Activated naive CD4-positive, alpha-beta T cell treated with anti-CD3 and anti-CD28 coated beads, Interleukin-2, amount 10 ng/mL, durations not matched to agents 7 days and 5 days (primary cell): ENCODE measurements around the gene PTK6.
A peak's percentile ranks its signal among the peaks of the same experiment; 100 is the strongest.

ENCODE experiments used
- CTCF ChIA-PET: fragments of 350-600 bp; sonication (Branson Sonifier 250); formaldehyde crosslinking; loops from one replicate; lab custom pipeline; 2021; ENCODE audit warnings: antibody characterized with exemption; lab: Charles Lee
- DNase-seq: peaks from one replicate; pipeline ENCODE4 v3.0.0-alpha.2; 2020
- H3K27ac Mint-ChIP-seq: one replicate; pipeline ENCODE4 v1.8.0; 2021; ENCODE audit warnings: mild to moderate bottlenecking, moderate library complexity, mixed read lengths
- H3K27me3 Mint-ChIP-seq: one replicate; pipeline ENCODE4 v1.8.0; 2021; ENCODE audit warnings: mild to moderate bottlenecking, mixed read lengths
- H3K36me3 Mint-ChIP-seq: one replicate; pipeline ENCODE4 v1.8.0; 2021; ENCODE audit warnings: mixed read lengths
- H3K4me1 Mint-ChIP-seq: one replicate; pipeline ENCODE4 v1.8.0; 2021; ENCODE audit warnings: mixed read lengths
- H3K4me3 Mint-ChIP-seq: one replicate; pipeline ENCODE4 v1.8.0; 2021; ENCODE audit warnings: mild to moderate bottlenecking, moderate library complexity, mixed read lengths
- H3K9me3 Mint-ChIP-seq: one replicate; pipeline ENCODE4 v1.8.0; 2021; ENCODE audit warnings: mixed read lengths

The PTK6 gene

GRCh38 chr20:63536997-63537524, at the start of gene PTK6:
TSS of gene PTK6 (minus strand) at chr20:63537376. CDS start at chr20:63537314, 62 bp downstream.
- peaks cover 24% of the 10 kb centered on the region for H3K4me1 Mint-ChIP-seq
- H3K9me3 Mint-ChIP-seq: no peaks in the 10 kb centered on the region
- H3K27ac Mint-ChIP-seq: peak within 1 kb of the TSS; percentile 89
- DNase-seq: peak; percentile 54
- H3K36me3 Mint-ChIP-seq: no peaks in the 10 kb centered on the region
- H3K27me3 Mint-ChIP-seq: peaks cover 46% of the 10 kb centered on the region
- peak within 1 kb of the TSS; percentile 70 for H3K4me3 Mint-ChIP-seq
- CTCF ChIA-PET: interaction anchor here (0.6 to 2.8 kb wide), 24 partner anchors 8 to 502 kb away, joined by 3 to 15 read pairs (median 4); partner anchors contain the start of genes ARFRP1, GMEB2, LIME1 and PRPF6

DNA sequence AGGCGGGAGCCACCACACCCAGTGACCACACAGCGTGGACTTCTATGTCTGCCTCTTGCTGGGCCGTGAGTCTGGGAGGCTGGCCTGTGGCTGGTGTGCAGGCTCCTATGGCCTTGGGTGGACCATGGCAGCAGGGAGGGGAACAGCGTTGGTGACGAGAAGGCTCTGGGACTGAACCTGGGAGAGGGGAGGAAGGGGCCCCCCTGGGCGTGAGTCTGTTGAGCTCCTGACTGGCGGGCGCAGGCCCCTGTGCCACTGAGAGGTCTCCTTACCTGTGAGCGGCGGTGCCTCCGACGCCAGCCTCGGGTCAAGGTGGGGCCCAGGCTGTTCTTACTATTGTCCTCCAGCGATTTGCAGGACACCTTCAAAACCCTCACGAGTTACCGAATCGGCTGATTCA, 49.6 kb upstream of the PTK6 start:
- no peak overlapping the region for H3K27ac Mint-ChIP-seq
- no peaks in the 10 kb centered on the region for H3K9me3 Mint-ChIP-seq

DNA sequence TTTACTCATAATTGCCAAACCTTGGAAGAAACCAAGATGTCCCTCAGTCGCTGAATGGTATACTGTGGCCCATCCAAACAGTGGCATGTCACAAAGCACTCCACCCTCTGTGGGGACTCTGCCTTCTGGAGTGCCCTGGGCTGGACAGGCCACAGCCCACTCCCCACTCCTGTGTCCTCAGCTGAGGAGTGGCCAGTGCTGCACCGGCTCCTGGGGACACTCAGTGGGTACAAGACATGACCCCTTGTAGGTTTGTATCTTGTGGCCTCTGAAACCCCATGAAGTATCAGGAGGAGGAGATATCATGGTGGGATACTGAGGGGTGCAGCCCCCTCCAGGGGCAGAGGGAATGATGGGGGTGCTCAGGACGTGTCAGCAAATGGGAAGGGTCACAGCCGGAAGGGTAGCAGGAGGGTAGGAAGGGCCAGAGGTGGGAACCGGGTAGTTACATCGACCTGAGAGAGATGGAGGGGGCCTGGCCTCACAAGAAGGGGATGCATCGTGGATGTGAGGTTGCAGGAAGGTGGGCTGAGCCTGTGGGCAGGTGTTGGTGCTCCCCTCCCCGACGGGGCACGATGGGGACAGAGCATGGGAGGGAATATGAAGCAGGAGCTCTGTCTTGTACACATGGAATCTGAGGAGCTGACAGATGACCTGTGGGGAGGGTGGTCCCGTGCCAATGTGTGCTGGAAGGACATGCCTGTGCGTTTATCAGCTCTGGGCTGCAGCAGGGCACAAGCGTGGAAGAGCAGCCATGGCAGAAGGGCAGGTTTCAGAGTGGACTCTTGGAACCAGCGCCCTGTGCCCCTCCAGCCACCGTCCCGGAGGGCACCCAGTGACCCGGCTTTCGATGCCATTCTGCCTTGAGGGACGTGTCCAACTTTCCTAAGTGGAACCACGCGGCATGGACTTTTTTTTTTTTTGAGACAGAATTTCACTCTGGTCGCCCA, 48.7 kb upstream of the PTK6 start:
- H3K27me3 Mint-ChIP-seq: peaks cover 36% of the 10 kb centered on the region
- CTCF ChIA-PET: no interaction called here
- no peak overlapping the region for H3K27ac Mint-ChIP-seq
- no peaks in the 10 kb centered on the region for H3K9me3 Mint-ChIP-seq
- H3K36me3 Mint-ChIP-seq: peaks cover 21% of the 10 kb centered on the region
- H3K4me1 Mint-ChIP-seq: peaks cover 14% of the 10 kb centered on the region
- DNase-seq: no peak
- H3K4me3 Mint-ChIP-seq: no peak overlapping the region

More for the DNA sequence above, 49.6 kb upstream of the PTK6 start:
- Mint-ChIP-seq H3K27me3 (peaks cover 26% of the 10 kb centered on the region), H3K4me3 (no peak overlapping the region), H3K4me1 (peaks cover 13% of the 10 kb centered on the region), H3K36me3 (peaks cover 24% of the 10 kb centered on the region)
- no peak for DNase-seq
- CTCF ChIA-PET: no interaction called here

DNA sequence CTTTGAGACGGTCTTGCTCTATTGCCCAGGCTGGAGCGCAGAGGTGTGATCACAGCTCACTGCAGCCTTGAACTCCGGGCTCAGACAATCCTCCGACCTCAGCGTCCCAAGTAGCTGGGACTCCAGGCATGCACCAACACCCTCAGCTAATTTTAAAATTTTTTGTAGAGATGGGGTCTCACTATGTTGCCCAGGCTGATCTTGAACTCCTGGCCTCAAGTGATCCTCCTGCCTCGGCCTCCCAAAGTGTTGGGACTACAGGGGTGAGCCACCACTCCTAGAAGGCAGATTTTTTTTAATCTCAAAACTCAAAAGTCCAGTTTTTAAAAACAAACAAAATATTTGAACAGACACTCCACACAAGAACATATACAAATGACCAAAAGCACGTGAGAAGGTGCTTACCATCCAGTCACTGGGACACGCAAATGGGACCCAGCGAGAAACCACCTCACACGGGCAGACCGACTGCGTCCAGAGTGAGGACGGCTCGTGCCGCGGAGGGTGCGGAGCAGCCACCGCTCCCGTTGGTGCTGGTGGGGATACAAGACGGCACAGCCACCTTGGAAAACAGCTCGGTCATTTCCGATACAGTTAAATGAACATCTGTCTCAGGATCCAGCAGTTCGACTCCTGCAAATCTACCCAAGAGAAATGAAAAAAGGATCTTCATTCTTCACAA, 45.3 kb upstream of the PTK6 start:
- no peak overlapping the region for H3K4me3 Mint-ChIP-seq
- H3K36me3 Mint-ChIP-seq: peaks cover 5% of the 10 kb centered on the region
- H3K4me1 Mint-ChIP-seq: peaks cover 8% of the 10 kb centered on the region
- CTCF ChIA-PET: interaction anchor here (1.3 kb wide), 1 partner anchor 34 kb away, joined by 4 read pairs; no protein-coding TSS in a partner anchor
- H3K27me3 Mint-ChIP-seq: peaks cover 69% of the 10 kb centered on the region
- no peak for DNase-seq
- no peaks in the 10 kb centered on the region for H3K9me3 Mint-ChIP-seq
- no peak overlapping the region for H3K27ac Mint-ChIP-seq

GRCh38 chr20:63580796-63581461, 43.8 kb upstream of the PTK6 start:
- Mint-ChIP-seq H3K4me3 (no peak overlapping the region), H3K27ac (no peak overlapping the region), H3K4me1 (peaks cover 5% of the 10 kb centered on the region), H3K9me3 (no peaks in the 10 kb centered on the region), H3K36me3 (peaks cover 3% of the 10 kb centered on the region), H3K27me3 (peaks cover 83% of the 10 kb centered on the region)
- CTCF ChIA-PET: interaction anchor here (1.0 kb wide), 1 partner anchor 42 kb away, joined by 3 read pairs; no protein-coding TSS in a partner anchor
- DNase-seq: peak; percentile 88

GRCh38 chr20:63579017-63579694, 42.0 kb upstream of the PTK6 start:
- CTCF ChIA-PET: no interaction called here
- H3K27ac Mint-ChIP-seq: peak overlapping the region; percentile 31

DNA sequence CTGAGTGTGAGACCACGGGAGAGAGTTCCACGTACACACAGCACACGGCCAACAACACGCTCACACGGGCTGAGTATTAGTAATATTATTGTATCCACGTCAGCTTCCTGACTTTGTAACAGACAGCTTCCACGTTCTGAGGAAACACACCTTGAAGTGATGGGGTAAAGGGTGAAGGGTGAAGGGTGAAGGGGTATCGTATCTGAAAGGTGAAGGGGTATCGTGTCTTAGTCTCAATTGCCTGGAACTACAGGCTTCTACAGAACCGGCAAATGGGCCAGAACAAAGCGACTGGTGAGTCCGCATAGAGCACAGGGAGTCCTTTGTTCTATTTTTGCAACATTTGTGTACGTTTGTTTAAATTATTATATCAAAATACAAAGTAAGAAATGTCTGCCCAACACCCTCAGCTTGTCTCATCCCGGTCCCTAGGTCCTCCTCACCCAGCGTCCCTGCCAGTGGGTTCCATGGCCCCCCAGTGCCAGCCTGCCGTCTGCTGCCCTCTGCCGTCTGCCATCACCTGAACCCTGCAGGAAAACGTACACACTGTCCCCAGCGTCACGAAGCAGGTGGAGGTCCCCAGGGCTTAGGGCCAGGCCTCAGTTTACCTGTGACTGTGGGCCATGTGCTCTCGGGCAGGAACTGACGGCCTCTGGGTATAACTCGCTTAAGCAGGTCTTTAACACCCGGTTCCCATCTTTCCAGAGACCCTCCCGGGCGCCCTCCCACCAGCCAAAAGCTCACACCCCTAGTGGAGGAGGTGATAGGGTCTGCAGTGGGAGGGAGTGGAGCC, 41.2 kb upstream of the PTK6 start:
- Mint-ChIP-seq H3K27me3 (peaks cover 93% of the 10 kb centered on the region), H3K9me3 (no peaks in the 10 kb centered on the region), H3K4me1 (peaks cover 5% of the 10 kb centered on the region), H3K36me3 (no peaks in the 10 kb centered on the region), H3K27ac (no peak overlapping the region), H3K4me3 (no peak overlapping the region)
- DNase-seq: peak; percentile 28
- CTCF ChIA-PET: no interaction called here

More at GRCh38 chr20:63579017-63579694, 42.0 kb upstream of the PTK6 start:
- peaks cover 3% of the 10 kb centered on the region for H3K4me1 Mint-ChIP-seq
- no peaks in the 10 kb centered on the region for H3K9me3 Mint-ChIP-seq
- H3K36me3 Mint-ChIP-seq: no peaks in the 10 kb centered on the region
- DNase-seq: no peak
- no peak overlapping the region for H3K4me3 Mint-ChIP-seq
- peaks cover 91% of the 10 kb centered on the region for H3K27me3 Mint-ChIP-seq

DNA sequence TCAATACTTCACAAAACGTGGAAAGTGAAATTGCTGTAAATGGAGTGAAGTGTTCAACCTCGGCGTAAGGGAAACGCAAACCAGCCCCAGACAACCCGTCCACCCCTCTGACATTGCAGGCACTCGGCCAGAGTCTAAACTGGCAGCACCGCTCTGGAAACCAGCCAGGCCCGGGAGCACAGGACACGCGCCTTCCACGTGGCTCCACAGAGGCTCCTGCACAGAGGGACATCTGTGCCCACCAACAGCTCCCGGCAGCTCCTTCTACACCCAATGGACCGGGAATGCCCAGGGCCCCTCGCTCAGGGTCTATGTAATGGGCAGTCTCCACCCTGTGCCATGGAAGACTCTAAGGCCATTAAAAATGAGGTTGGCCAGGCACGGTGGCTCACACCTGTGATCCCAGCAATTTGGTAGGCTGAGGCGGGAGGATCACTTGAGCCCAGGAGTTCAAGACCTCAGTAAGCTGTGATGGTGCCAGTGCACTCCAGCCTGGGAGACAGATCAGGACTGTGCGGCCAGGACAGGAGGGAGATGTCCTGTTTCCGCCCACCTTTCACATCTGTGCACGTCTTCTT, 40.2 kb upstream of the PTK6 start:
- no peaks in the 10 kb centered on the region for H3K36me3 Mint-ChIP-seq
- H3K9me3 Mint-ChIP-seq: no peaks in the 10 kb centered on the region
- no peak for DNase-seq
- peaks cover 83% of the 10 kb centered on the region for H3K27me3 Mint-ChIP-seq
- H3K27ac Mint-ChIP-seq: no peak overlapping the region
- no peak overlapping the region for H3K4me3 Mint-ChIP-seq
- CTCF ChIA-PET: no interaction called here
- H3K4me1 Mint-ChIP-seq: peaks cover 5% of the 10 kb centered on the region

DNA sequence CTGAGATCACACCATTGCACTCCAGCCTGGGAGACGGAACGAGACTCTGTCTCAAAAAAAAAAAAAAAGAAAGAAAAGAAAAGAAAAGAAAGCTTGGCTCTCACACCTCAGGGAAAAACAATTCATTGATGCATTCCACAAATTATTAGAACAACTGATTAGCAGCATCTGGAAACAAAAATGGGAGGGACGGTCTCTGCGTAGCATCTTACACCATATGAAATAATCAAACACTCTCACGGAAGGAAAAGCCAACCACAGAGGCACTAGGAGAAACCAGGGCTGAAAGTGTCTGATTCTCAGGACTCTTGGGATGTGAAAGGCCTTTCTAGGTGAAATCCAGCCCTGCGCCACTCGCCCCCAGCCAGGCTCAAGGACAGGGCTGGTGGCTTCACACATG, 39.1 kb upstream of the PTK6 start:
- H3K9me3 Mint-ChIP-seq: no peaks in the 10 kb centered on the region
- peaks cover 74% of the 10 kb centered on the region for H3K27me3 Mint-ChIP-seq
- H3K27ac Mint-ChIP-seq: no peak overlapping the region
- H3K4me3 Mint-ChIP-seq: no peak overlapping the region
- H3K4me1 Mint-ChIP-seq: peaks cover 5% of the 10 kb centered on the region
- no peaks in the 10 kb centered on the region for H3K36me3 Mint-ChIP-seq
- DNase-seq: no peak
- CTCF ChIA-PET: interaction anchor here (1.1 kb wide), 1 partner anchor 39 kb away, joined by 3 read pairs; no protein-coding TSS in a partner anchor

DNA sequence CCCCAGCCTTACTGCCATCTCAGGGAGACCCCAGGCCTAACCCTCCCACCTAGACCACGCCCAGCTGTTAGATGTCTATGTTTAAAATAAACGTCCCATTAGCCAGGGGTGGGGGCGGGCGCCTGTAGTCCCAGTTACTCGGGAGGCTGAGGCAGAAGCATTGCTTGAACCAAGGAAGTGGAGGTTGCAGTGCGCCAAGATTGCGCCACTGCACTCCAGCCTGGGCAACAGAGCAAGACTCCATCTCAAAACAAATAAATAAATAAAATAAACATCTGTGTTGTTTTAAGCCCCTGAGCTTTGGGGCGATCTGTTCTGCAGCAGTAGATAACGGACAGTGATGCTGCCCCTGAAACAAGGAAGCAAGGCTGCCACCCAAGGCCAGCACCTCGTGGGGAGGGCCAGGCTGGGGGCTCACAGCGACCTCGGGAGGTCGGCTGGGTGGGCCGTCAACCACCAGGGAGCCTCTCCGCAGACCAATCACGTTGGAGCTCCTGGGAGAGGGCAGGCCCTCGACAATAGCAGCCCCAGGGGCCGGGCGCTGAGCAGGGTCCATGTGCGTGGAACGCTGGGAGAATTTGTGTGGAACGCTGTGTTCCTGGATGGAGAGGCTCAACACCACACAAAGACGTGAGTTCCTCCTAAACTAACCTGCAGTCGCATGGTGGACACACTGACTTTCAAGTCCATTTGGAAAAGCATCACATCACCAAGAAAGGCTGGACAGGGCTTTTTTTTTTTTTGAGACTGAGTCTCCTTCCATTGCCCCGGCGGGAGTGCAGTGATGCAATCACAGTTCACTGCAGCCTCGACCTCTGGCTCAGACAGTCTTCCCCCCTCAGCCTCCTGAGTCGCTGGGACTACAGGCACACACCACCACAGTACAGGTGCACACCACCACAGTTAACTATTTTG, 37.9 kb upstream of the PTK6 start:
- Mint-ChIP-seq H3K27ac (no peak overlapping the region), H3K4me1 (peaks cover 2% of the 10 kb centered on the region), H3K36me3 (no peaks in the 10 kb centered on the region), H3K27me3 (peaks cover 65% of the 10 kb centered on the region), H3K4me3 (peak overlapping the region; percentile 76), H3K9me3 (no peaks in the 10 kb centered on the region)
- no peak for DNase-seq
- CTCF ChIA-PET: interaction anchor here (1.4 kb wide), 1 partner anchor 66 kb away, joined by 3 read pairs; no protein-coding TSS in a partner anchor

GRCh38 chr20:63574156-63574828, 37.1 kb upstream of the PTK6 start, which contains the start of gene HELZ2:
TSS of gene HELZ2 (minus strand) at chr20:63574239. CDS start at chr20:63572385, 1,854 bp downstream.
- CTCF ChIA-PET: interaction anchor here (1.3 to 1.5 kb wide), 3 partner anchors 16 to 67 kb away, joined by 3 to 4 read pairs (median 3); no protein-coding TSS in a partner anchor
- peaks cover 4% of the 10 kb centered on the region for H3K4me1 Mint-ChIP-seq
- H3K4me3 Mint-ChIP-seq: peak within 1 kb of the TSS; percentile 76
- peak within 1 kb of the TSS; percentile 52 for H3K27ac Mint-ChIP-seq
- peak; percentile 84 for DNase-seq
- H3K36me3 Mint-ChIP-seq: no peaks in the 10 kb centered on the region
- peaks cover 65% of the 10 kb centered on the region for H3K27me3 Mint-ChIP-seq
- no peaks in the 10 kb centered on the region for H3K9me3 Mint-ChIP-seq
